Tibial nerve (tissue), 4 donors: ENCODE results near the gene EMB. TPM values are rescaled to one million over a fixed set of nuclear protein-coding genes. Genes with fewer than 3 reads are reported as not detected.
"Not testable (repeated sequence)": the region's sequence is repeated elsewhere in the genome, so short reads cannot be mapped to it uniquely, and the experiment has no call there.

ENCODE experiments used
- DNase-seq, 2 donors: peaks; one replicate each; pipeline ENCODE4 v3.0.0-alpha.2; 2019; ENCODE audit warnings: low spot score in 2 of 2
- H3K27ac ChIP-seq, 4 donors: fragments of 200-600 bp; sonication (generic) in 3 of 4; one replicate each; pipeline ENCODE4 v1.5.1; 2017 to 2019; ENCODE audit warnings: mild to moderate bottlenecking in 1 of 4
- H3K27me3 ChIP-seq, 2 donors: fragments of 200-600 bp; sonication (generic) in 1 of 2; one replicate each; pipeline versions ENCODE4 v1.5.1 to v1.6.0; 2017 to 2019
- H3K36me3 ChIP-seq, 3 donors: fragments of 200-600 bp; sonication (generic); one replicate each; pipeline ENCODE4 v1.5.1; 2018 to 2019
- H3K4me1 ChIP-seq, 4 donors: fragments of 200-600 bp; sonication (generic) in 3 of 4; one replicate each; pipeline ENCODE4 v1.5.1; 2017 to 2019
- H3K4me3 ChIP-seq, 4 donors: fragments of 200-600 bp; sonication (generic) in 3 of 4; one replicate each; pipeline ENCODE4 v1.5.1; 2017 to 2019; ENCODE audit warnings: mild to moderate bottlenecking in 1 of 4, moderate library complexity in 1 of 4
- H3K9me3 ChIP-seq, 4 donors: fragments of 200-600 bp; sonication (generic) in 3 of 4; one replicate each; pipeline ENCODE4 v1.5.1; 2017 to 2019
- CTCF ChIP-seq, 5 experiments: fragments of 200-600 bp in 3 of 5; fragments of 450-650 bp in 2 of 5; sonication (generic) in 3 of 5; IDR thresholded peaks; one replicate each; pipeline ENCODE4 v1.5.1; 2016 to 2019; ENCODE audit warnings: antibody characterized with exemption in 5 of 5, mild to moderate bottlenecking in 3 of 5, moderate library complexity in 2 of 5
- EP300 ChIP-seq, 2 donors: sonication (generic); formaldehyde crosslinking; IDR thresholded peaks; one replicate each; pipeline ENCODE4 v1.6.1; 2017; ENCODE audit warnings: antibody characterized with exemption in 2 of 2, mild to moderate bottlenecking in 1 of 2
- POLR2A ChIP-seq, 2 donors: fragments of 450-650 bp; IDR thresholded peaks; one replicate each; pipeline ENCODE4 v1.6.1; 2017; ENCODE audit warnings: antibody characterized with exemption in 2 of 2, mild to moderate bottlenecking in 2 of 2, moderate library complexity in 2 of 2
- WGBS, 2 donors: methylation state at CpG; one replicate each; pipeline ENCODE4 v1.1.5; 2018; 5-methylcytosine and 5-hydroxymethylcytosine counted together
- total RNA-seq, 4 donors: library from RNA; depleted of rRNA; stranded (reverse); fragments of >200 nt; gene quantifications; one replicate each; pipeline ENCODE4 v1.1.0, GENCODE V29; 2016

Gene EMB
- 10 to 100 TPM in 1 of 4 donors, 1 to 10 TPM in 3; 6.3 to 14.7 (median 8.3) TPM for total RNA-seq

- 1 to 3% methylated on average over 42 to 53 of the region's 80 CpGs for WGBS, 2 donors
- Histone ChIP-seq H3K27ac (peak within 1 kb of the TSS in 3 of 4 donors; percentile 2 to 83 (median 51)), H3K4me3 (peak within 1 kb of the TSS; percentile 24 to 62 (median 50))
These were observed at the start of gene EMB for GRCh38 chr5:50440651-50441492. Gene EMB (minus strand): TSS chr5:50441288. CDS start chr5:50441151, 137 bp downstream.

GRCh38 chr5:50489491-50489890 lies 48.4 kb upstream of the EMB start:
- not testable (repeated sequence) for H3K36me3 ChIP-seq, DNase-seq, H3K27me3 ChIP-seq, H3K9me3 ChIP-seq, H3K4me3 ChIP-seq, H3K4me1 ChIP-seq, H3K27ac ChIP-seq
- 88 to 99% methylated on average over 10 of the region's 10 CpGs for WGBS, 2 donors

More at GRCh38 chr5:50440651-50441492, at the start of gene EMB:
- no peak for DNase-seq
- TF ChIP-seq EP300 (IDR thresholded peaks at IDR 0.05) (no peak), CTCF (IDR thresholded peaks at IDR 0.05) (peak in 1 of 5 experiments; percentile 10), POLR2A (IDR thresholded peaks at IDR 0.05) (no peak)
- Histone ChIP-seq H3K4me1 (peaks cover 0 to 11% (median 5%) of the 10 kb centered on the region in 4 donors), H3K27me3 (peaks cover 0 to 14% of the 10 kb centered on the region in 2 donors), H3K9me3 (no peaks in the 10 kb centered on the region), H3K36me3 (no peaks in the 10 kb centered on the region)

GRCh38 chr5:50478790-50479189 lies 37.7 kb upstream of the EMB start:
- WGBS, 2 donors: 74 to 78% methylated on average over 2 of the region's 2 CpGs
- not testable (repeated sequence) for H3K36me3 ChIP-seq, H3K4me1 ChIP-seq, H3K4me3 ChIP-seq, DNase-seq, H3K27ac ChIP-seq, H3K27me3 ChIP-seq, H3K9me3 ChIP-seq

- H3K27ac ChIP-seq: no peak overlapping the region
- TF ChIP-seq POLR2A (IDR thresholded peaks at IDR 0.05) (no peak), CTCF (IDR thresholded peaks at IDR 0.05) (no peak), EP300 (IDR thresholded peaks at IDR 0.05) (no peak)
- WGBS, 2 donors: 35 to 48% methylated on average over 1 of the region's 1 CpG
- no peaks in the 10 kb centered on the region for H3K27me3 ChIP-seq
- peaks cover 0 to 10% (median 0%) of the 10 kb centered on the region in 4 donors for H3K9me3 ChIP-seq
- H3K4me3 ChIP-seq: no peak overlapping the region
- no peaks in the 10 kb centered on the region for H3K36me3 ChIP-seq
- no peaks in the 10 kb centered on the region for H3K4me1 ChIP-seq
- no peak for DNase-seq
These were observed 35.5 kb upstream of the EMB start for GRCh38 chr5:50476549-50476948.

- DNase-seq, H3K27me3 ChIP-seq, H3K27ac ChIP-seq, H3K36me3 ChIP-seq, H3K4me1 ChIP-seq, H3K4me3 ChIP-seq, H3K9me3 ChIP-seq: not testable (repeated sequence)
- 95 to 100% methylated on average over 10 to 11 of the region's 23 CpGs for WGBS, 2 donors
These were observed 23.9 kb upstream of the EMB start for GRCh38 chr5:50465015-50465414.

GRCh38 chr5:50463726-50464125 lies 22.6 kb upstream of the EMB start:
- no peak overlapping the region for H3K27ac ChIP-seq
- TF ChIP-seq CTCF (IDR thresholded peaks at IDR 0.05) (no peak), EP300 (IDR thresholded peaks at IDR 0.05) (no peak), POLR2A (IDR thresholded peaks at IDR 0.05) (no peak)
- no peak for DNase-seq
- no peak overlapping the region for H3K4me3 ChIP-seq
- H3K4me1 ChIP-seq: no peaks in the 10 kb centered on the region
- WGBS, 2 donors: 47 to 71% methylated on average over 1 of the region's 1 CpG
- H3K36me3 ChIP-seq: no peaks in the 10 kb centered on the region
- peaks cover 0 to 4% (median 0%) of the 10 kb centered on the region in 4 donors for H3K9me3 ChIP-seq
- H3K27me3 ChIP-seq: no peaks in the 10 kb centered on the region
